ENCODE measurements around the gene STK39. TPM values are rescaled to one million over a fixed set of nuclear protein-coding genes. Genes with fewer than 3 reads are reported as not detected.

STK39 gene
- total RNA-seq, 1 experiment from 2014 or later = 22.1 TPM

DNA sequence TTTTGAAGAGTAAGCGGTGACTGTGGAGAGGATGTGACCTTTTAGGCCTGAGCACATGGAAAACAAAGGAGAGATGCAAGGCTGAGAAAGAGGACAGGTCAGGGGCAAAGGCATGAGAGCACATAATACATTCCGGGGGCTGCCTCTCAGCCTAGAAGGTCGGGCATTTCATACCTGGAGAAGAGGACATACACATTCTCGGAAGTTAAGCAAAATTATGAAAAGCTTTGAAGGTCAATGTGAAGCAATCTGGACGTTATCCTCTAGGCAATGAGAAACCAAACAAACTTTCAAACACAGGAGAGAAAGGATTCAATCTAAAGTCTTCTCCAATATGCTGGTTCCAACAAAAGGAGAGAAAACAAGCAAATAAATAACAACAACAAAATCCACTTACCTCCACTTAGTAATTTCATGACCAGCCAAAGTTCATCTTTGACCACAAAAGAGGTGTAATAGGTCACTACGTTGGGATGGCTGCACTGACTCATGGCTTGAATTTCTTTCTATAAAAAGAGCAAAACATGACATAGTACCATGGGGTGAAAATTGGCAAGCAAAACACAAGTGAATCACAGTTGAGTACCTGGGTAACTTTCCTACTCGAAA is 80.4 kb downstream of the STK39 start:
- H3K27me3 ChIP-seq (ENCODE audit: insufficient read depth, low read length) = no peaks in the 10 kb centered on the region
- Mint-ChIP-seq H3K27ac (no peak overlapping the region), H3K27me3 (ENCODE audit: low read depth) (no peaks in the 10 kb centered on the region), H3K36me3 (ENCODE audit: insufficient read depth in 1 of 3, low read depth in 3 of 3) (peaks cover 0 to 10% (median 7%) of the 10 kb centered on the region in 3 experiments; a peak in 3 of 7 replicates), H3K4me3 (no peak overlapping the region), H3K4me1 (peaks cover 35 to 40% of the 10 kb centered on the region in 2 experiments), H3K9me3 (no peaks in the 10 kb centered on the region)
- TF ChIP-seq, protein P1, sequence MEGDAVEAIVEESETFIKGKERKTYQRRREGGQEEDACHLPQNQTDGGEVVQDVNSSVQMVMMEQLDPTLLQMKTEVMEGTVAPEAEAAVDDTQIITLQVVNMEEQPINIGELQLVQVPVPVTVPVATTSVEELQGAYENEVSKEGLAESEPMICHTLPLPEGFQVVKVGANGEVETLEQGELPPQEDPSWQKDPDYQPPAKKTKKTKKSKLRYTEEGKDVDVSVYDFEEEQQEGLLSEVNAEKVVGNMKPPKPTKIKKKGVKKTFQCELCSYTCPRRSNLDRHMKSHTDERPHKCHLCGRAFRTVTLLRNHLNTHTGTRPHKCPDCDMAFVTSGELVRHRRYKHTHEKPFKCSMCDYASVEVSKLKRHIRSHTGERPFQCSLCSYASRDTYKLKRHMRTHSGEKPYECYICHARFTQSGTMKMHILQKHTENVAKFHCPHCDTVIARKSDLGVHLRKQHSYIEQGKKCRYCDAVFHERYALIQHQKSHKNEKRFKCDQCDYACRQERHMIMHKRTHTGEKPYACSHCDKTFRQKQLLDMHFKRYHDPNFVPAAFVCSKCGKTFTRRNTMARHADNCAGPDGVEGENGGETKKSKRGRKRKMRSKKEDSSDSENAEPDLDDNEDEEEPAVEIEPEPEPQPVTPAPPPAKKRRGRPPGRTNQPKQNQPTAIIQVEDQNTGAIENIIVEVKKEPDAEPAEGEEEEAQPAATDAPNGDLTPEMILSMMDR (conservative IDR thresholded peaks at IDR 0.05) = no peak
- no peak overlapping the region for H2AK5ac ChIP-seq (ENCODE audit: insufficient read length, low read length)
- no peaks in the 10 kb centered on the region for H3K23me2 ChIP-seq (ENCODE audit: insufficient read length, low read depth, low read length, poor library complexity, severe bottlenecking)
- no peak overlapping the region for H2BK12ac ChIP-seq (ENCODE audit: insufficient read length, low read depth, low read length)
- H4K5ac ChIP-seq (ENCODE audit: insufficient read length, low read depth, low read length) = no peak overlapping the region
- H2BK120ac ChIP-seq (ENCODE audit: low read depth, low read length, poor library complexity, severe bottlenecking) = no peak overlapping the region
- no peak overlapping the region for H3K27ac ChIP-seq (ENCODE audit: insufficient read length, low read depth, low read length)
- H4K8ac ChIP-seq (replicated peaks; ENCODE audit: insufficient read length, low read depth, low read length) = no peak overlapping the region
- DNase-seq = no peak
- peaks cover 2% of the 10 kb centered on the region; the same call in 1 of the 2 replicates for H3K79me2 ChIP-seq (ENCODE audit: insufficient read depth, low read length)
- H2BK20ac ChIP-seq (ENCODE audit: low read depth, low read length, poor library complexity, severe bottlenecking) = no peak overlapping the region
- H3K79me1 ChIP-seq (ENCODE audit: insufficient read depth, low read depth, low read length, poor library complexity, severe bottlenecking) = no peaks in the 10 kb centered on the region
- no peak overlapping the region for H3K18ac ChIP-seq (ENCODE audit: insufficient read length, low read depth, low read length)
- WGBS (ENCODE audit: extremely low coverage, insufficient read length, low lambda C conversion rate) = no CpG with 5 or more reads among the region's 7 CpGs
- no peak overlapping the region for H2AFZ ChIP-seq (ENCODE audit: low read length)
- H3K9ac ChIP-seq (ENCODE audit: extremely low read depth, insufficient read length, low read length) = no peak overlapping the region
- H3K14ac ChIP-seq (ENCODE audit: insufficient read depth, low read length) = no peak overlapping the region
- no peak overlapping the region for H2BK5ac ChIP-seq (ENCODE audit: insufficient read length, low read length)
- H3K9me3 ChIP-seq (ENCODE audit: control insufficient read depth, low read depth, low read length) = no peaks in the 10 kb centered on the region
- H3K23ac ChIP-seq (ENCODE audit: insufficient read length, low read depth, low read length) = no peak overlapping the region
- no peak overlapping the region for H3T11ph ChIP-seq (ENCODE audit: low read length)
- H4K20me1 ChIP-seq (ENCODE audit: control insufficient read depth, insufficient read depth, insufficient read length) = no peaks in the 10 kb centered on the region
- no peak overlapping the region for H2BK15ac ChIP-seq (ENCODE audit: low read depth, low read length)
- H3K56ac ChIP-seq (ENCODE audit: insufficient read length, low read depth, low read length) = no peak overlapping the region
- no peak overlapping the region for H4K91ac ChIP-seq (ENCODE audit: insufficient read length, low read depth, low read length)
- H3K4ac ChIP-seq (ENCODE audit: low read depth, low read length) = no peak overlapping the region
- H3K4me2 ChIP-seq (ENCODE audit: insufficient read depth, insufficient read length, low read length) = no peak overlapping the region
- H3K4me1 ChIP-seq (ENCODE audit: insufficient read depth, low read length) = peaks cover 2% of the 10 kb centered on the region; the same call in 1 of the 2 replicates
